GM23248 (cell line): ENCODE measurements around the gene NRN1L. TPM values are rescaled to one million over a fixed set of nuclear protein-coding genes. Genes with fewer than 3 reads are reported as not detected.
"Not testable (repeated sequence)": the region's sequence is repeated elsewhere in the genome, so short reads cannot be mapped to it uniquely, and the experiment has no call there.

Experiments
- DNase-seq: peaks from one replicate; pipeline ENCODE4 v3.0.0-alpha.2; 2015
- H2AFZ ChIP-seq: fragments of 200-600 bp; sonication (generic); 2 replicates; pipeline ENCODE4 v1.6.1; 2016; ENCODE audit warnings: antibody characterized with exemption
- H3F3A ChIP-seq: fragments of 200-600 bp; sonication (generic); 2 replicates; pipeline ENCODE4 v1.6.1; 2016; ENCODE audit warnings: mild to moderate bottlenecking, antibody characterized with exemption, mixed run types; ENCODE audit not compliant: insufficient read depth
- H3K27ac ChIP-seq: fragments of 200-600 bp; sonication (generic); 2 replicates; pipeline ENCODE4 v1.5.1; 2016; ENCODE audit warnings: mild to moderate bottlenecking
- H3K27me3 ChIP-seq: fragments of 200-600 bp; sonication (generic); replicated peaks from 2 replicates; pipeline ENCODE4 v1.6.1; 2016; ENCODE audit warnings: mild to moderate bottlenecking; ENCODE audit not compliant: insufficient read depth
- H3K36me3 ChIP-seq: fragments of 200-600 bp; sonication (generic); 2 replicates; pipeline ENCODE4 v1.6.1; 2016; ENCODE audit warnings: low read depth, mild to moderate bottlenecking
- H3K4me1 ChIP-seq: fragments of 200-600 bp; sonication (generic); 2 replicates; pipeline ENCODE4 v1.6.1; 2016; ENCODE audit warnings: mild to moderate bottlenecking; ENCODE audit not compliant: insufficient read depth
- H3K4me2 ChIP-seq: fragments of 200-600 bp; sonication (generic); one replicate; pipeline ENCODE4 v1.6.1; 2016; ENCODE audit warnings: mild to moderate bottlenecking; ENCODE audit not compliant: unreplicated experiment
- H3K4me3 ChIP-seq: fragments of 200-600 bp; sonication (generic); 2 replicates; pipeline ENCODE4 v1.5.1; 2016; ENCODE audit warnings: mild to moderate bottlenecking
- H3K79me2 ChIP-seq: fragments of 200-600 bp; sonication (generic); 2 replicates; pipeline ENCODE4 v1.6.1; 2016; ENCODE audit warnings: mild to moderate bottlenecking; ENCODE audit not compliant: insufficient read depth
- H3K9ac ChIP-seq: fragments of 200-600 bp; sonication (generic); 2 replicates; pipeline ENCODE4 v1.6.1; 2016; ENCODE audit warnings: mild to moderate bottlenecking
- H3K9me2 ChIP-seq: fragments of 200-600 bp; sonication (generic); 2 replicates; pipeline ENCODE4 v1.6.1; 2016; ENCODE audit warnings: mixed run types, mild to moderate bottlenecking, moderate library complexity; ENCODE audit not compliant: insufficient read depth
- H3K9me3 ChIP-seq: fragments of 200-600 bp; sonication (generic); one replicate; pipeline ENCODE4 v1.6.1; 2017; ENCODE audit warnings: low read depth
- H4K20me1 ChIP-seq: fragments of 200-600 bp; sonication (generic); 2 replicates; pipeline ENCODE4 v1.6.0; 2016; ENCODE audit not compliant: insufficient read depth
- EZH2 ChIP-seq: fragments of 200-600 bp; sonication (generic); IDR thresholded peaks from 2 replicates; pipeline ENCODE4 v1.6.1; 2018; ENCODE audit warnings: antibody characterized with exemption, mild to moderate bottlenecking; ENCODE audit not compliant: insufficient read depth, poor library complexity, severe bottlenecking
- EZH2phosphoT487 ChIP-seq: fragments of 200-600 bp; sonication (generic); IDR thresholded peaks from 2 replicates; pipeline ENCODE4 v1.6.1; 2018; ENCODE audit warnings: antibody characterized with exemption, moderate library complexity, mild to moderate bottlenecking, low read depth; ENCODE audit not compliant: insufficient read depth
- WGBS, 2 experiments: methylation state at CpG; one replicate each; pipeline ENCODE4 v1.1.6; 2015 to 2017; ENCODE audit warnings: low lambda C conversion rate in 2 of 2, low coverage in 1 of 2; ENCODE audit errors: missing lambda C conversion rate in 2 of 2; 5-methylcytosine and 5-hydroxymethylcytosine counted together
- in situ Hi-C: fragments of 300-500 bp; cut with MboI; formaldehyde crosslinking; loops from 2 replicates; pipeline ENCODE4 v1.15.0; 2020
- polyA plus RNA-seq: library from polyadenylated mRNA; unstranded; fragments of >200 nt; fragmentation: Nextera tagmentation; extraction: Ambion mirVana; gene quantifications from 2 replicates; pipeline ENCODE4 v1.2.1, GENCODE V29; 2016
- total RNA-seq: library from RNA; depleted of rRNA; stranded (reverse); fragments of >200 nt; shearing (Covaris generic); gene quantifications from 2 replicates; pipeline ENCODE4 v1.2.3, GENCODE V29; 2014

The NRN1L gene
- total and polyA plus RNA-seq, 2 experiments from 2014 or later: not detected

GRCh38 chr16:67910158-67910557 lies 25.5 kb downstream of the NRN1L start:
- Histone ChIP-seq H3K4me3 (no peak overlapping the region), H3K36me3 (no peaks in the 10 kb centered on the region; the same call in 1 of the 2 replicates), H3K9me2 (no peaks in the 10 kb centered on the region), H3K27ac (no peak overlapping the region), H3K79me2 (peaks cover 48% of the 10 kb centered on the region), H3F3A (no peaks in the 10 kb centered on the region), H3K9ac (no peak overlapping the region), H3K4me2 (no peak overlapping the region), H2AFZ (no peak overlapping the region), H4K20me1 (no peaks in the 10 kb centered on the region), H3K4me1 (no peaks in the 10 kb centered on the region), H3K27me3 (no peaks in the 10 kb centered on the region), H3K9me3 (no peaks in the 10 kb centered on the region)
- DNase-seq: peak; percentile 61
- in situ Hi-C loops: no loop called here
- WGBS, 2 experiments: 25 to 27% methylated on average over 2 of the region's 2 CpGs
- TF ChIP-seq EZH2phosphoT487: no peak
- TF ChIP-seq EZH2: no peak

- H3F3A ChIP-seq: peaks cover 29% of the 10 kb centered on the region
- no peak overlapping the region for H3K4me3 ChIP-seq
- no peaks in the 10 kb centered on the region for H3K9me3 ChIP-seq
- in situ Hi-C loops: no loop called here
- no peaks in the 10 kb centered on the region for H3K36me3 ChIP-seq
- H3K27ac ChIP-seq: no peak overlapping the region
- TF ChIP-seq EZH2phosphoT487: no peak
- TF ChIP-seq EZH2: no peak
- DNase-seq: no peak
- peaks cover 69% of the 10 kb centered on the region for H3K79me2 ChIP-seq
- H3K9ac ChIP-seq: no peak overlapping the region
- H3K4me1 ChIP-seq: peaks cover 15% of the 10 kb centered on the region
- H3K4me2 ChIP-seq: no peak overlapping the region
- H3K27me3 ChIP-seq: no peaks in the 10 kb centered on the region
- no peaks in the 10 kb centered on the region for H3K9me2 ChIP-seq
- 78 to 80% methylated on average over 7 of the region's 7 CpGs for WGBS, 2 experiments
- peaks cover 12% of the 10 kb centered on the region; the same call in 1 of the 2 replicates for H4K20me1 ChIP-seq
- H2AFZ ChIP-seq: no peak overlapping the region
Measured at GRCh38 chr16:67914758-67915495, 30.2 kb downstream of the NRN1L start.

- Histone ChIP-seq H3K79me2 (peaks cover 69% of the 10 kb centered on the region), H4K20me1 (peaks cover 15% of the 10 kb centered on the region; the same call in 1 of the 2 replicates), H3K4me1 (peaks cover 15% of the 10 kb centered on the region), H3F3A (peaks cover 29% of the 10 kb centered on the region)
- H2AFZ ChIP-seq, in situ Hi-C loops, H3K9ac ChIP-seq, H3K36me3 ChIP-seq, H3K9me2 ChIP-seq, H3K4me2 ChIP-seq, H3K27me3 ChIP-seq, H3K27ac ChIP-seq, H3K9me3 ChIP-seq, DNase-seq, H3K4me3 ChIP-seq: not testable (repeated sequence)
- WGBS, 2 experiments: 50 to 62% methylated on average over 2 of the region's 2 CpGs
Measured at GRCh38 chr16:67915496-67915769, 30.7 kb downstream of the NRN1L start.

- Histone ChIP-seq H3K36me3 (no peaks in the 10 kb centered on the region), H3K4me3 (no peak overlapping the region), H3K9ac (no peak overlapping the region), H3K9me2 (no peaks in the 10 kb centered on the region), H3K27me3 (no peaks in the 10 kb centered on the region), H3K4me2 (no peak overlapping the region), H4K20me1 (peaks cover 16% of the 10 kb centered on the region; the same call in 1 of the 2 replicates), H3K4me1 (peaks cover 15% of the 10 kb centered on the region), H3K27ac (no peak overlapping the region), H3K79me2 (peaks cover 69% of the 10 kb centered on the region), H2AFZ (no peak overlapping the region), H3F3A (peaks cover 29% of the 10 kb centered on the region), H3K9me3 (no peaks in the 10 kb centered on the region)
- WGBS, 2 experiments: 91 to 94% methylated on average over 7 of the region's 7 CpGs
- TF ChIP-seq EZH2phosphoT487: no peak
- TF ChIP-seq EZH2: no peak
- in situ Hi-C loops: no loop called here
- DNase-seq: no peak
Measured at GRCh38 chr16:67915831-67916723, 31.4 kb downstream of the NRN1L start.
